ENCODE measurements around the gene ARHGAP30.
A peak's percentile ranks its signal among the peaks of the same experiment; 100 is the strongest.
"Not testable (repeated sequence)": the region's sequence is repeated elsewhere in the genome, so short reads cannot be mapped to it uniquely, and the experiment has no call there.

Gene ARHGAP30

GRCh38 chr1:161068306-161069234 lies 1.1 kb downstream of the ARHGAP30 start:
- DNase-seq = no peak

- DNase-seq = no peak
Observed at GRCh38 chr1:161066694-161067093, 3.0 kb downstream of the ARHGAP30 start.

- not testable (repeated sequence) for DNase-seq
Observed at GRCh38 chr1:161065681-161066080, 4.0 kb downstream of the ARHGAP30 start.

- not testable (repeated sequence) for DNase-seq
Observed at GRCh38 chr1:161063936-161064335, 5.8 kb downstream of the ARHGAP30 start.

GRCh38 chr1:161061419-161061818 lies 8.3 kb downstream of the ARHGAP30 start:
- DNase-seq = no peak

GRCh38 chr1:161059293-161059692 lies 10.4 kb downstream of the ARHGAP30 start:
- DNase-seq = no peak

- DNase-seq = no peak
Observed at GRCh38 chr1:161054805-161055204, 14.9 kb downstream of the ARHGAP30 start.

- DNase-seq = no peak
Observed at GRCh38 chr1:161054232-161054631, 15.5 kb downstream of the ARHGAP30 start.

- no peak for DNase-seq
Observed at GRCh38 chr1:161052899-161053298, 16.8 kb downstream of the ARHGAP30 start.

- DNase-seq = no peak
Observed at GRCh38 chr1:161051219-161051618, 18.5 kb downstream of the ARHGAP30 start.

- no peak for DNase-seq
Observed at GRCh38 chr1:161048949-161049722, 20.6 kb downstream of the ARHGAP30 start.

GRCh38 chr1:161047436-161048420 lies 22.0 kb downstream of the ARHGAP30 start:
- DNase-seq = no peak

- DNase-seq = no peak
Observed at GRCh38 chr1:161046605-161047228, 23.0 kb downstream of the ARHGAP30 start.

GRCh38 chr1:161045736-161046604 lies 23.7 kb downstream of the ARHGAP30 start, which contains the start of gene USF1:
TSS of gene USF1 (minus strand) at chr1:161045977. CDS start at chr1:161043275, 2,702 bp downstream.
- DNase-seq = peak; percentile 99

GRCh38 chr1:161044908-161045735 lies 24.6 kb downstream of the ARHGAP30 start:
- DNase-seq = peak; percentile 85 to 92

- DNase-seq = no peak
Observed at GRCh38 chr1:161044535-161044907, 25.2 kb downstream of the ARHGAP30 start.

GRCh38 chr1:161039546-161039945 lies 30.1 kb downstream of the ARHGAP30 start:
- DNase-seq = no peak

GRCh38 chr1:161039154-161039545 lies 30.5 kb downstream of the ARHGAP30 start:
- no peak for DNase-seq

- peak; percentile 75 to 95 for DNase-seq
Observed at GRCh38 chr1:161038523-161039153, 31.1 kb downstream of the ARHGAP30 start, which contains the start of gene TSTD1. TSS of gene TSTD1 (minus strand) at chr1:161038964. CDS start at chr1:161038889, 75 bp downstream.

Measured in NCI-H526 (cell line).